Transverse colon (tissue), 4 donors: Measurements from ENCODE around the gene TENT5D. TPM values are rescaled to one million over a fixed set of nuclear protein-coding genes. Genes with fewer than 3 reads are reported as not detected.
"Not testable (repeated sequence)": the region's sequence is repeated elsewhere in the genome, so short reads cannot be mapped to it uniquely, and the experiment has no call there.

Experiments used
- DNase-seq: peaks from one replicate; pipeline ENCODE4 v3.0.0-alpha.2; 2019
- H3K27ac ChIP-seq, 4 donors: fragments of 200-600 bp; sonication (generic); 2 replicates each; pipeline ENCODE4 v1.5.1; 2016 to 2018; ENCODE audit warnings: inconsistent platforms in 4 of 4
- H3K27me3 ChIP-seq: fragments of 200-600 bp; sonication (generic); 2 replicates; pipeline ENCODE4 v1.5.1; 2017; ENCODE audit warnings: inconsistent platforms
- H3K36me3 ChIP-seq, 4 donors: fragments of 200-600 bp; sonication (generic); 2 replicates each; pipeline ENCODE4 v1.5.1; 2017 to 2019; ENCODE audit warnings: inconsistent platforms in 4 of 4
- H3K4me1 ChIP-seq, 4 donors: fragments of 200-600 bp; sonication (generic); 2 replicates each; pipeline ENCODE4 v1.5.1; 2017 to 2020; ENCODE audit warnings: inconsistent platforms in 4 of 4
- H3K4me3 ChIP-seq, 4 donors: fragments of 200-600 bp; sonication (generic); 1 replicate in 1 of 4; 2 replicates in 3 of 4; pipeline versions ENCODE4 v1.5.1 to v1.6.1; 2017 to 2019; ENCODE audit warnings: inconsistent platforms in 4 of 4
- H3K9me3 ChIP-seq, 2 donors: fragments of 200-600 bp; sonication (generic); 2 replicates each; pipeline ENCODE4 v1.5.1; 2017 to 2019; ENCODE audit warnings: inconsistent platforms in 2 of 2
- CTCF ChIP-seq, 5 experiments: fragments of 200-600 bp in 3 of 5; fragments of 450-650 bp in 2 of 5; sonication (generic) in 3 of 5; IDR thresholded peaks; 1 replicate in 2 of 5; 2 replicates in 3 of 5; pipeline ENCODE4 v1.5.1; 2016 to 2017; ENCODE audit warnings: antibody characterized with exemption in 5 of 5, inconsistent platforms in 3 of 5, mild to moderate bottlenecking in 2 of 5, moderate library complexity in 1 of 5
- EP300 ChIP-seq: sonication (generic); formaldehyde crosslinking; IDR thresholded peaks from one replicate; pipeline ENCODE4 v1.6.1; 2017; ENCODE audit warnings: antibody characterized with exemption, low read depth
- POLR2A ChIP-seq: fragments of 450-650 bp; IDR thresholded peaks from one replicate; pipeline ENCODE4 v1.6.1; 2016; ENCODE audit warnings: antibody characterized with exemption, mild to moderate bottlenecking, moderate library complexity
- POLR2AphosphoS5 ChIP-seq, 3 donors: sonication (generic); formaldehyde crosslinking; IDR thresholded peaks; one replicate each; pipeline ENCODE4 v1.6.1; 2016; ENCODE audit warnings: antibody characterized with exemption in 3 of 3
- WGBS, 2 donors: methylation state at CpG; one replicate each; pipeline ENCODE4 v1.1.5; 2018; ENCODE audit warnings: low coverage in 1 of 2; 5-methylcytosine and 5-hydroxymethylcytosine counted together
- in situ Hi-C, 4 donors: fragments of 200-750 bp; cut with MboI; loops; one replicate each; pipeline versions ENCODE4 v1.15.0 to v1.15.1; 2017; ENCODE audit warnings: low sequenced_read_pairs in 3 of 4, low pct_ligation_motif_present in 1 of 4, low pct_unique_long_range_greater_than_20kb in 1 of 4
- intact Hi-C: fragments of 100-400 bp; cut with DNase I; formaldehyde crosslinking; loops from one replicate; pipeline ENCODE4 v1.15.1; 2023; ENCODE audit warnings: low total_unique reads
- total RNA-seq, 4 donors: library from RNA; depleted of rRNA; stranded (reverse); fragments of >200 nt; gene quantifications; one replicate each; pipeline ENCODE4 v1.1.0, GENCODE V29; 2016

Gene TENT5D
- total RNA-seq, result not detected

DNA sequence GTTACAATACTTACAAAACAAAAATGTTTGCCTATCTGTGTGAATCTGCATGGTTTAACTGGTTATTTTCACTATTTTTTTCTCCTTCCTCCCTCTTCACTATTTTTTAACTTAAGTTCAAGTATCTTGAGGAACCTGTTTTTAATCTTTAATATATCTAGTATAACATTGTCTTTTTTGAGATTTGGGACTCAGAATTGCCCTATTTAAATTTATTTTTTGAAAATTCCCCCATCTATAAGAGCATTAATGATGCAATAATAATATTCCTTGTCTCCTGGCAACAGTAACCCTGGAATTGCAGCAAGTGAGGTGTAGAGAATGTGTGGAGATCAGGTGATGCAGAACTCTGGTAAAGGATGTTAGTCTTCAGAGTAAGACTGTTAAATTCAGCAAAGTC, at the start of gene TENT5D:
Gene TENT5D, plus strand, starts transcription at position 301 of the 400 bp plus-strand sequence. CDS start 22,093 bp downstream, outside the sequence.
- in situ Hi-C loops (no loop called here), intact Hi-C loops (no loop called here)
- no peaks in the 10 kb centered on the region for H3K4me1 ChIP-seq
- H3K27ac ChIP-seq, result no peak within 1 kb of the TSS
- H3K4me3 ChIP-seq, result no peak within 1 kb of the TSS
- TF ChIP-seq EP300 (no peak), CTCF (IDR thresholded peaks at IDR 0.05) (no peak), POLR2A (no peak), POLR2AphosphoS5 (IDR thresholded peaks at IDR 0.05) (no peak)
- H3K9me3 ChIP-seq, result no peaks in the 10 kb centered on the region
- no peaks in the 10 kb centered on the region for H3K27me3 ChIP-seq
- no peak for DNase-seq
- H3K36me3 ChIP-seq, result no peaks in the 10 kb centered on the region

GRCh38 chrX:80385651-80386050, 34.6 kb upstream of the TENT5D start:
- intact Hi-C loops, H3K9me3 ChIP-seq, H3K27ac ChIP-seq, H3K36me3 ChIP-seq, H3K4me1 ChIP-seq, H3K4me3 ChIP-seq, DNase-seq, in situ Hi-C loops, H3K27me3 ChIP-seq: not testable (repeated sequence)
- 90% methylated on average over 1 of the region's 1 CpG; no CpG with 5 or more reads in 1 of the 2 donors for WGBS, 2 donors

DNA sequence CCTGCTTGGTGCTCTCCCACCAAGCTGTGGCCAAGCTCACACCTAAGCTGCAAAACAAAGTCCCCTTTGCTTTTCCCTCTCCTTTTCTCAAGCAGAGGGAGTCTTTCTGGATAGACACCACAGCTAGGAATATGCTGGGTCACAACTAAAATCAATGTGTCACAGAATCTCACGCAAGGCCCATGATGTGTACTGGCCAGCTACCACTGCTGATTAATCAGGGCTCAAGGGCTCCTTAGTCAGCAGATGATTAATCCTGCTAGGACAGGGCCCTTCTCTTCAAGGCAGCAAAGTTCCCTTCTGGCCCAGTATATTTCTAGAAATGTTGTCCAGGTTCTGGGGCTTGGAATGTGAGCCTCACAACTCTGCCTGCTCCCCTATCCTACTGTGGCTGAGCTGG, 32.0 kb upstream of the TENT5D start:
- H3K4me1 ChIP-seq, result no peaks in the 10 kb centered on the region
- in situ Hi-C loops, result no loop called here
- intact Hi-C loops, result loop anchor here (1.0 kb wide), 1 partner anchor 49 kb away; no protein-coding TSS in a partner anchor
- no peaks in the 10 kb centered on the region for H3K27me3 ChIP-seq
- no peak overlapping the region for H3K4me3 ChIP-seq
- TF ChIP-seq EP300 (no peak), POLR2AphosphoS5 (IDR thresholded peaks at IDR 0.05) (no peak), CTCF (IDR thresholded peaks at IDR 0.05) (no peak), POLR2A (no peak)
- no peaks in the 10 kb centered on the region for H3K9me3 ChIP-seq
- no peak overlapping the region for H3K27ac ChIP-seq
- no peaks in the 10 kb centered on the region for H3K36me3 ChIP-seq
- no peak for DNase-seq
- 83% methylated on average over 1 of the region's 1 CpG; no CpG with 5 or more reads in 1 of the 2 donors for WGBS, 2 donors

GRCh38 chrX:80412042-80412441, 8.2 kb upstream of the TENT5D start:
- Histone ChIP-seq H3K27ac (no peak overlapping the region), H3K4me3 (no peak overlapping the region), H3K27me3 (no peaks in the 10 kb centered on the region), H3K36me3 (no peaks in the 10 kb centered on the region), H3K9me3 (no peaks in the 10 kb centered on the region), H3K4me1 (no peaks in the 10 kb centered on the region)
- no peak for DNase-seq
- intact Hi-C loops (no loop called here), in situ Hi-C loops (no loop called here)
- TF ChIP-seq CTCF (IDR thresholded peaks at IDR 0.05) (no peak), POLR2A (no peak), EP300 (no peak), POLR2AphosphoS5 (IDR thresholded peaks at IDR 0.05) (no peak)
- WGBS, 2 donors, result 78% methylated on average over 6 of the region's 6 CpGs; no CpG with 5 or more reads in 1 of the 2 donors

GRCh38 chrX:80423000-80423399, 2.8 kb downstream of the TENT5D start:
- H3K9me3 ChIP-seq, result no peaks in the 10 kb centered on the region
- H3K4me3 ChIP-seq, result no peak overlapping the region
- H3K27ac ChIP-seq, result no peak overlapping the region
- no peaks in the 10 kb centered on the region for H3K27me3 ChIP-seq
- in situ Hi-C loops (no loop called here), intact Hi-C loops (no loop called here)
- no peak for TF ChIP-seq POLR2A
- no peak for TF ChIP-seq POLR2AphosphoS5 (IDR thresholded peaks at IDR 0.05)
- TF ChIP-seq CTCF (IDR thresholded peaks at IDR 0.05), result no peak
- TF ChIP-seq EP300, result no peak
- DNase-seq, result no peak
- no peaks in the 10 kb centered on the region for H3K4me1 ChIP-seq
- H3K36me3 ChIP-seq, result no peaks in the 10 kb centered on the region
- WGBS, 2 donors, result 57 to 62% methylated on average over 1 to 3 of the region's 3 CpGs
